CD1c-positive myeloid dendritic cell (primary cell): ENCODE measurements around the gene PRRT4.

Experiments
- DNase-seq: peaks from one replicate; pipeline ENCODE4 v3.0.0-alpha.2; 2016; ENCODE audit errors: extremely low spot score

PRRT4 gene

DNA sequence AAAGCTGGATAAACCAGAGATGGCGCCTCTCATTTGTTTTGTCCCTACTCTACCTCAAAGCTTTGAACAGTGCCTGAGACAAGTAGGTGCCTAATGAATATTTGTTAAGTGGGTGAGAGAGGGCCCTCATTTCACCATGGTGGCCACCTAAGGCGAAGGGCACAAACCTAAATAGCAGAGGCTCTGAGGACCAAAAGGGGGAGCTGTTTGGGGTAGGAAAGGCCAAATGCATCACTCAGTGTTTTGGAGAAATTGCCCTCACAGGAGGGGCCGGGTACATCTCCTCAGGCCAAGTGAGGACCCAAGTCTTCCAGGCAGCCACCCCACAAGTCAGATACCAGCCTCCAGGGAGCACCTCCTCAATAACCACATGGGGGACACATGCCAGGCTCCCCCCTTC, 34.3 kb upstream of the PRRT4 start:
- no peak for DNase-seq

GRCh38 chr7:128394904-128395496, 33.5 kb upstream of the PRRT4 start:
- no peak for DNase-seq

DNA sequence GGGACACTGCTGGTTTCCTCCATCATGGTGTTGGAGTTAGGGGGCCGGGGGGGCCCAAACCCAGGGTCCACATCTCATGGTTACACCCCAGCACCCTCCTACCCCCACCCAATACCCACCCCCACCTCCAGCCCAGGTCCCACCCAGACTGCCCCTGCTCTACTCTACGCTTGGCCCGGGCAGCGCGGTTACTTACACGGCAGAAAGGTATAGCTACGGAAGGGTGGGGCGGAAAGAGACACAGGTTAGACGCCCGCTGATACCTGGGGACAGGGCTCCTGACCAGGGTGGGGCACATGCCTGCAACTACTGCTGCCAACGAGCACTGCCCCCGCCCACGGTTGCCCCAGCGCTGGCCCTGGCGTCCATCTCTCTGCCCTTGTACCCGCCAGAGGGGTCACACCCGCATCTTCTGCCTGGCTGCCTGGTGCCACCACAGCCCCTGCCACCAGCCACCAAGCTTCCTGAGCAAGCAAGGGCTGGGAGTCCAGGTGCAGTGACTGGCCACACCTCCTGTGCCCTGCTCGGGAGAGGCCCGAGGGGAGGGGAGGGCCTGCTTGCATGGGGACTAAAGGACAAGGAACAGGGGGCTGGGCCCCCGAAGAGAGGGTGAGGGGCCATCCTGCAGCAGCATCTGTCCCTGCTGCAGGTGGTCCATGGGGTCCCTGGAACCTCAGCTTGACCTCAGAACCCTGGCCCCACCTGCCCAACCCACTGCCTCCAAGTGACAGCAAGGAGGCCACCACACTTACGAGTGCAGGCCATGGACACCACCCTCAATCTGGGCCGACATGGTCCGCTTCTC, 32.2 kb upstream of the PRRT4 start:
- DNase-seq, result no peak

- no peak for DNase-seq
Observed at GRCh38 chr7:128392446-128393327, 31.2 kb upstream of the PRRT4 start.

DNA sequence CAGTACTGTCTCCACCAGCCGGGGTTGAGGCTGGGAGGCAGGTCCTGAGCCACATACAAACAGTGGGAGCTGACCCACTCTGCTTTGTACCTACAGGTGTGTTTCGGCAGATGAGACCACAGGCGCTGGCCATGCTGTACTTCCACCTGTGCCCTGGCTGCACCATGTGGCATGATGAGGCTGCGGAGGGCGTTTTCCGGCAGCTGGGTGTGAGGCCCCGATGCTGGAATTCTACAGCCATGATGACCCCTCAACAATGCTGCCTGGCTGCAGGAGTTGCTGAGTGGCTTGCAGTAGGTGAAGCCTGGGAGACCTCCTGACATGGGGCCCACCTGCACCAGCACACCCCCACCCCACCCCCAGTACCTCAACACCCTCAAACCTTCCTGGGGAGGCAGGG, 30.3 kb upstream of the PRRT4 start:
- DNase-seq, result no peak

- DNase-seq, result no peak
Observed at GRCh38 chr7:128390871-128391565, 29.5 kb upstream of the PRRT4 start.

- no peak for DNase-seq
Observed at GRCh38 chr7:128389618-128390329, 28.3 kb upstream of the PRRT4 start.

- no peak for DNase-seq
Observed at GRCh38 chr7:128389085-128389617, 27.7 kb upstream of the PRRT4 start.

GRCh38 chr7:128388145-128388485, 26.6 kb upstream of the PRRT4 start:
- DNase-seq, result no peak

DNA sequence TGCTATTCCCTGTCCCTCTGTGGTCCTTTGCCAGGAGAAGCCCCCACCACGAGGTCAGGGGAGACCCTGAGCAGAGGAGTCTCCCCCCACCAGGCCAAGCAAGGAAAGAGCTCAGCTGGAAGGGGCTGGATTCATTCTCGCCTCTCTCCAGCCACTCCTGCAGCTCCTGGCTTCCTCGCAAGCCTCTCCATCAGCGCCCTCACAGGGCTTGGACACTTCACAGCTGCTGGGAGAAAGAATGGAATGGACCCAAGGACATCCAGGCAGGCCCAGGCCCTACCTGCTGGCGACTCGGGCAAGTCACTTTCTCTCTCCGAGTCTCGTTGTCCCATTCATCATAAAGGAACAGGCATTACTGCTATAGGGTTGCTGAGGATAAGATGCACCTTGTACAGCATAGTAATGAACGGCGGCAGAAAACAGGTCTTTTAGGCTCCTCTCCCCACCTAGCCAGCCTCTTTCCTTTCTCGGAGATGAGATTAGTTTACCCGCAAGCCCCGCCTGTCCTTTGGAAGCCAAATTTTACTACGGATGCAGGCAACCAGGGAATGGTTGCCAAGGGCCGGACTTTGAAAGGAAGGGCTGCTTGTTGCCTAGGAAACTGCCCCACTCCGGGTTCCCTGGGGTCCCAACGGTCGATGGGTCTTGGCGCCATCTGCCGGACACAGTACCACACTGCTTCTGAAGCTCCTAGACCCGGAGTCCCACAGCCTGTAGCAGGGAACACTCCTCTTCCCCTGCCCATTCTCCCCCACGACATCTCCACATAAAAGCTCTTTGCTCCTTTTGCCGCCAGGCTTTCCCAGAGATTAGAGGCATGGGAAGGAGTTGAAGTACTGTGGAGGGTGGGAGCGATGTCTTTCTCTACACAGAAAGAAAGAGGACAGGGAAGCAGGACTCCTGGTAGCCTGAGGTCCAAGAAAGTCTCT, 26.0 kb upstream of the PRRT4 start:
- peak; percentile 75 for DNase-seq

DNA sequence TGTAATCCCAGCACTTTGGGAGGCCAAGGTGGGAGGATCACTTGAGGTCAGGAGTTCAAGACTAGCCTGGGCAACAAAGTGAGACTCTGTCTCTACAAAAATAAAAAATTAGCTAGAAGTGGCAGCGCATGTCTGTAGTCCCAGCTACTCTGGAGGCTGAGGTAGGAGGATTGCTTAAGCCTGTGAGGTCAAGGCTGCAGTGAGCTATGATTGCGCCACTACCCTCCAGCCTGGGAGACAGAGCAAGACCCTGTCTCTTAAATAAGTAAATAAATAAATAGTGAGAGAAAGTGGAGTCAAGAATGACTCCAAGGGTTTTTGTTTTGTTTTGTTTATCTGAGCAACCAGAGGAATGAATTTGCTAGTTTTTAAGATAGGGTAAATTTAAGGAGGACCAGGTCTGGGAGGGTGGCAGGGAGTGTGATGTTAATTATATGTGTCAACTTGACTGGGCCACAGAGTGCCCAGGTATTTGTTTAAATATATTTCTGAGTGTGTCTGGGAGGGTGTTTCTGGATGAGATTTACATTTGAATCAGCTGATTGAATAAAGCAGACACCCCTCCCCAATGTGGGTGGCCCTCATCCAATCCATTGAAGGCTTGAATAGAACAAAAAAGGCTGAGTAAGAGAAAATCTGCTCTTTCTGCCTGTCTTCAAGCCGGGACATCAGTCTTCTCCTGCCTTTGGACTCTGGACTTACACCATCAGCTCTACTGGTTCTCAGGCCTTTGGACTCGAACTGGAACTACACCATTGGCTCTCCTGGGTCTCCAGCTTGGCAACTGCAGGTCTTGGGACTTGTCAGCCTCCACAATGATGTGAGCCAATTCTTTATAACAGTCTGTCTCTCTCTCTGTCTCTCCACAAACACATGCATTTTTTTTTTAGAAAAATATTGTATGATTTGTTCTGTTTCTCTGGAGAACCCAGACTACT, 24.8 kb upstream of the PRRT4 start:
- no peak for DNase-seq

DNA sequence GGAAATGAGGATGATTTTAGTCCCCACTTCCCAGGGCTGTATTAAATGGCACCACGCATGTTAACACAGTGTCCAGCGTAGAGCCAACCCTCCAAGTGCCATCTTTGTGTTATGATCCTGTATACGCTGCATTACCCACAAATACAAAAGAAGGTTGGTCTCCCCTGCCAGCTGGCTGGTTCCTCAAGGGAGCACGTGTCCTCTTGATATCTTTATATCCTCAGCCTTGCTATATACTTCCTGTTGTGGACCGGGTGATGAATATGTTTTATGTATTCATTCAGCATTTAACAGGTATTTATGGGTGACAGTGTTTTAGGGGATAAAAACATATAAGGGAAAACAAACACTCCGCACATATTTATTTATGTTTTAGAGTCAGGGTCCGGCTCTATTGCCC, 23.2 kb upstream of the PRRT4 start:
- DNase-seq, result no peak

GRCh38 chr7:128383776-128384175, 22.3 kb upstream of the PRRT4 start:
- DNase-seq, result no peak

GRCh38 chr7:128381161-128381821, 19.8 kb upstream of the PRRT4 start:
- peak; percentile 46 for DNase-seq

GRCh38 chr7:128380483-128381106, 19.1 kb upstream of the PRRT4 start:
- no peak for DNase-seq

GRCh38 chr7:128379900-128380479, 18.5 kb upstream of the PRRT4 start:
- no peak for DNase-seq

DNA sequence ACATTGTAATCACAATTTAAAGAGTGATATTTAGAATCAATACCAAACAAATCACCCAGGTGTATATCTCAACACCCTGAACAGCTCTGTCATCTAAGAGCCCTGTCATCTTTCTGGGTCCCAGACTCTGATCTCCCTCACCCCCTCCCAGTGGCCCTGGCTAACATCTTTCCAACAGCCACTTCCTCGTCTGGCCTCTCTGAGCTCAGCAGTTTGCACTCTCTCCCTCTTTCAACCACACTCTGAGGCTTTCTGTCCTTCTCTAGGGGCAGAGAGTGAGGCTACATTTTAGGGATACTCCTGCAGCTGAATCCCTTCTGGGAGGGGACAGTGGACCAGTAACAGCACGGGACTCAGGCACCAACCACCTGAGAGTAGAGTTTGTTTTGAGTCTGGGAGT, 17.1 kb upstream of the PRRT4 start:
- DNase-seq, result no peak

DNA sequence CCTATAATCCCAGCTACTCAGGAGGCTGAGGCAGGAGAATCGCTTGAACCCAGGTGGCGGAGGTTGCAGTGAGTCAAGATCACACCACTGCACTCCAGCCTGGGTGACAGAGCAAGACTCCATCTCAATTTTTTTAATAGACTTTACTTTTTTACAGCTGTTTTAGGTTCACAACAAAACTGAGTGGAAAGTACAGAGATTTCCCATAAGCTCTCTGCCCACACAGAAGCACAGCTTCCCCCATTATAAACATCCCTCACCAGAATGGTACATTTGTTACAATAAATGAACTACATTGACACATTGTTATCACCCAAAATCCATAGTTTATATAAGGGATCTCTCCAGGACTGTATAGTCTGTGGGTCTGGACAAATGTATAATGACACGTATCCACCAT, 14.6 kb upstream of the PRRT4 start:
- DNase-seq, result no peak
